ENCODE measurements around the gene BOLA1. TPM values are rescaled to one million over a fixed set of nuclear protein-coding genes. Genes with fewer than 3 reads are reported as not detected.

BOLA1 gene
- total and polyA plus RNA-seq, 2 donors (not counting 3 experiments of a cell fraction or from before 2014, with no cell fraction given): 10.8 to 12.2 TPM

GRCh38 chr1:149928401-149928724, 29.0 kb downstream of the BOLA1 start:
- peaks cover 30% of the 10 kb centered on the region for H3K79me2 ChIP-seq (ENCODE audit: control insufficient read depth, insufficient read depth, low read length)
- dilution Hi-C loops (cut with MboI; ENCODE audit: extremely low pct_ligation_motif_present, low sequenced_read_pairs): no loop called here
- TF ChIP-seq CTCF (IDR thresholded peaks at IDR 0.05; ENCODE audit: extremely low read depth in 1 of 2, insufficient read depth in 1 of 2, low read depth in 1 of 2, low read length in 2 of 2) (no peak), GATA2 (IDR thresholded peaks at IDR 0.05; ENCODE audit: insufficient read depth, insufficient read length, low read depth, low read length) (no peak), JUN (IDR thresholded peaks at IDR 0.05; ENCODE audit: borderline replicate concordance, insufficient read depth, insufficient read length, low read depth) (no peak), MYC (IDR thresholded peaks at IDR 0.05; ENCODE audit: low read depth, low read length) (no peak), EZH2 (IDR thresholded peaks at IDR 0.05; ENCODE audit: borderline replicate concordance, low read depth, low read length, severe bottlenecking) (no peak), POLR2AphosphoS5 (IDR thresholded peaks at IDR 0.05; ENCODE audit: insufficient read depth, low read depth, low read length) (no peak)
- TF ChIP-seq, protein P1, sequence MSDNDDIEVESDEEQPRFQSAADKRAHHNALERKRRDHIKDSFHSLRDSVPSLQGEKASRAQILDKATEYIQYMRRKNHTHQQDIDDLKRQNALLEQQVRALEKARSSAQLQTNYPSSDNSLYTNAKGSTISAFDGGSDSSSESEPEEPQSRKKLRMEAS (IDR thresholded peaks at IDR 0.05; ENCODE audit: insufficient read depth, insufficient read length): no peak
- intact Hi-C loops (cut with micrococcal nuclease): no loop called here
- H3K9ac ChIP-seq (replicated peaks; ENCODE audit: extremely low read depth, insufficient read depth, low read length): peak overlapping the region; percentile 86
- CTCF ChIA-PET: interaction anchor here (0.7 to 1.1 kb wide), 3 partner anchors 9 to 259 kb away, joined by 3 read pairs; no protein-coding TSS in a partner anchor
- H3K4me2 ChIP-seq (ENCODE audit: insufficient read depth, low read length): peak overlapping the region; percentile 97
- no TSS peak for BruUV-seq (replicated peaks)
- H2AFZ ChIP-seq (ENCODE audit: low read depth, low read length): peak overlapping the region; percentile 45
- no peaks in the 10 kb centered on the region for H4K20me1 ChIP-seq (replicated peaks; ENCODE audit: control insufficient read depth, extremely low read depth, insufficient read depth, low read length)
- no peaks in the 10 kb centered on the region for H3K9me1 ChIP-seq (replicated peaks; ENCODE audit: control insufficient read depth, extremely low read depth, insufficient read depth, low read length)
- H3K27me3 ChIP-seq (ENCODE audit: control insufficient read depth in 2 of 2, insufficient read depth in 2 of 2, low read length in 2 of 2): no peaks in the 10 kb centered on the region
- DNase-seq (ENCODE audit: low read depth, low spot score) (no peak), FAIRE-seq (peak; percentile 21)
- H3K27ac ChIP-seq (ENCODE audit: insufficient read depth, low read depth, low read length): peak overlapping the region; percentile 74
- H3K4me1 ChIP-seq (ENCODE audit: control insufficient read depth, extremely low read depth, insufficient read depth, low read length): peaks cover 27% of the 10 kb centered on the region
- peak overlapping the region; percentile 65 to 88 (median 77) for H3K4me3 ChIP-seq (replicated peaks in 1 of 3; ENCODE audit: insufficient read depth in 1 of 3, low read depth in 1 of 3, low read length in 3 of 3)
- POLR2A ChIA-PET: interaction anchor here (1.0 kb wide), 1 partner anchor 41 kb away, joined by 7 read pairs; a partner anchor contains a TSS
- H3K9me3 ChIP-seq (replicated peaks; ENCODE audit: control insufficient read depth, insufficient read depth, low read length): no peaks in the 10 kb centered on the region
- H3K36me3 ChIP-seq (ENCODE audit: control insufficient read depth in 2 of 2, extremely low read depth in 1 of 2, insufficient read depth in 2 of 2, low read length in 2 of 2): peaks cover 14 to 24% of the 10 kb centered on the region in 2 experiments

Data from endothelial cell of umbilical vein (primary cell).